Activated naive CD8-positive, alpha-beta T cell treated with anti-CD3 and anti-CD28 coated beads for 36 hours (primary cell): Measurements from ENCODE around the gene ATP5MC3. TPM values are rescaled to one million over a fixed set of nuclear protein-coding genes. Genes with fewer than 3 reads are reported as not detected.

Source experiments
- DNase-seq: peaks from one replicate; pipeline ENCODE4 v3.0.0; 2021
- H3K27ac Mint-ChIP-seq: one replicate; pipeline ENCODE4 v1.8.0; 2022; ENCODE audit warnings: mild to moderate bottlenecking, moderate library complexity, mixed read lengths
- H3K27me3 Mint-ChIP-seq: one replicate; pipeline ENCODE4 v1.8.0; 2022; ENCODE audit warnings: mild to moderate bottlenecking, mixed read lengths
- H3K36me3 Mint-ChIP-seq: one replicate; pipeline ENCODE4 v1.8.0; 2021; ENCODE audit warnings: mild to moderate bottlenecking, mixed read lengths
- H3K4me1 Mint-ChIP-seq: one replicate; pipeline ENCODE4 v1.8.0; 2021; ENCODE audit warnings: mixed read lengths
- H3K4me3 Mint-ChIP-seq: one replicate; pipeline ENCODE4 v1.8.0; 2022; ENCODE audit warnings: mild to moderate bottlenecking, moderate library complexity, mixed read lengths
- H3K9me3 Mint-ChIP-seq: one replicate; pipeline ENCODE4 v1.8.0; 2022; ENCODE audit warnings: mixed read lengths
- total RNA-seq, 2 experiments: library from RNA; stranded (reverse); gene quantifications; one replicate each; pipeline ENCODE4 v1.2.3, GENCODE V29; 2021

Gene ATP5MC3
- total RNA-seq, 2 experiments from 2014 or later = 472 to 484 TPM

- no peak overlapping the region for H3K27ac Mint-ChIP-seq
Observed at GRCh38 chr2:175151791-175152190, 29.7 kb downstream of the ATP5MC3 start.

GRCh38 chr2:175147186-175147585, 34.3 kb downstream of the ATP5MC3 start:
- no peak for DNase-seq
- Mint-ChIP-seq H3K27ac (no peak overlapping the region), H3K9me3 (peaks cover 1% of the 10 kb centered on the region), H3K27me3 (no peaks in the 10 kb centered on the region), H3K4me3 (no peak overlapping the region), H3K36me3 (peaks cover 24% of the 10 kb centered on the region), H3K4me1 (peaks cover 28% of the 10 kb centered on the region)

More at GRCh38 chr2:175151791-175152190, 29.7 kb downstream of the ATP5MC3 start:
- H3K27me3 Mint-ChIP-seq = no peaks in the 10 kb centered on the region
- DNase-seq = no peak
- peaks cover 20% of the 10 kb centered on the region for H3K36me3 Mint-ChIP-seq
- peaks cover 29% of the 10 kb centered on the region for H3K4me1 Mint-ChIP-seq
- H3K9me3 Mint-ChIP-seq = no peaks in the 10 kb centered on the region
- no peak overlapping the region for H3K4me3 Mint-ChIP-seq

DNA sequence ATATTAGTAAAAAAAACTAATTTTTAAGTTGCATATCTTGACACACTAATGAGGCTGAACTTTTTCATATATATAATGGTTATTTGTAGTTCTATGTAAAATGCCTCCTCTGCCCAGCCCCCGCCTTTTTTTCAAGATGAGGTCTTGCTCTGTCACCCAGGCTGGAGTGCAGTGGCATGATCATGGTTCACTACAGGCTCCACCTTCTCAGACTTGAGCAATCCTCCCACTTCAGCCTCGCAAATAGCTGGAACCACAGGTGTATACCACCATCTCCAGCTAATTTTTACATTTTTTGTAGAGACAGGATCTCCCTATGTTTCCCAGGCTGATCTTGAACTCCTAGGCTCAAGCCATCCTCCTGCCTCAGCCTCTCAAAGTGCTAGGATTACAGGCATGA, 37.8 kb downstream of the ATP5MC3 start:
- Mint-ChIP-seq H3K9me3 (peaks cover 1% of the 10 kb centered on the region), H3K4me3 (no peak overlapping the region), H3K27ac (no peak overlapping the region), H3K4me1 (peaks cover 28% of the 10 kb centered on the region), H3K36me3 (peaks cover 16% of the 10 kb centered on the region), H3K27me3 (no peaks in the 10 kb centered on the region)
- no peak for DNase-seq

- Mint-ChIP-seq H3K36me3 (peaks cover 15% of the 10 kb centered on the region), H3K4me3 (no peak overlapping the region), H3K4me1 (peaks cover 30% of the 10 kb centered on the region), H3K27me3 (no peaks in the 10 kb centered on the region), H3K27ac (no peak overlapping the region), H3K9me3 (peaks cover 1% of the 10 kb centered on the region)
- DNase-seq = no peak
Observed at GRCh38 chr2:175143191-175143590, 38.3 kb downstream of the ATP5MC3 start.

DNA sequence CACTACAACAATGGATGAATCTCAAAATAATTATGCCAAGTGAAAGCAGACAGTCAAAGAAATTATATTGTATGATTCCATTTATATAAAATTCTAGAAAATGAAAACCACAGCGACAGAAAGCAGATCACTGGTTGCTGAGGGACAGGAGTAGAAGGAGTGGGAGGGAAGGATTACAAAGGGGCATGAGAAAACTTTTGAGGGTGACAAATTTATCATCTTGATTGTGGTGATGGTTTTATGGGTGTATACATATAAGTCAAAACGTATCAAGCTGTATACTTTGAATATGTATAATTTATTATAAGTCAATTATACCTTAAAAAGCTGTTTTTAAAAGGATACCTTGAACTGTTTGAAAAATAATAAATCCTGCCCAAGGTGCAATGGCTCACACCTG, 41.2 kb downstream of the ATP5MC3 start:
- Mint-ChIP-seq H3K4me1 (peaks cover 39% of the 10 kb centered on the region), H3K9me3 (peaks cover 1% of the 10 kb centered on the region), H3K27ac (no peak overlapping the region), H3K4me3 (no peak overlapping the region), H3K27me3 (no peaks in the 10 kb centered on the region), H3K36me3 (peaks cover 29% of the 10 kb centered on the region)
- DNase-seq = no peak

DNA sequence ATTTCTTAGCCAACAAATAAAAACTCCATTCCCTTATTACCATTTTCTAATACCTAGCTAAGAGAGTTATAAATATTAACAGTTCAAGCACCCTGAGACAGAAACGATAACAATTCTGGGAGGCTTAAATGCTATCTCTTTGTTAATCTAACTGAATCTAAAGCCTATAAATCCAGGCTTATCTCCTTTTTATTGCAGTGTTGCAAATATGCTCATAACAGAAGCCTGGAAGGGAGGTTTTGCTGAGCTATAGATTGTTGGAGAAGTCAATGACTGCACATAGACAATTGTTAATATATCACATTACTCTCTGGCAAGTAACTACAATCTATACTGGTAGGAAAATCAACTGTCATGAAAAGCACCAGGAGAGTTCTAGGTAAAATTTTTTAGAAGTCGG, 43.7 kb downstream of the ATP5MC3 start:
- H3K27ac Mint-ChIP-seq = no peak overlapping the region
- H3K9me3 Mint-ChIP-seq = no peaks in the 10 kb centered on the region
- peaks cover 38% of the 10 kb centered on the region for H3K4me1 Mint-ChIP-seq
- no peaks in the 10 kb centered on the region for H3K27me3 Mint-ChIP-seq
- H3K36me3 Mint-ChIP-seq = peaks cover 26% of the 10 kb centered on the region
- DNase-seq = no peak
- no peak overlapping the region for H3K4me3 Mint-ChIP-seq

GRCh38 chr2:175136334-175137215, 44.9 kb downstream of the ATP5MC3 start:
- H3K9me3 Mint-ChIP-seq = no peaks in the 10 kb centered on the region
- H3K27ac Mint-ChIP-seq = no peak overlapping the region

GRCh38 chr2:175135862-175136261, 45.6 kb downstream of the ATP5MC3 start:
- Mint-ChIP-seq H3K36me3 (peaks cover 21% of the 10 kb centered on the region), H3K27me3 (no peaks in the 10 kb centered on the region), H3K9me3 (no peaks in the 10 kb centered on the region), H3K4me3 (no peak overlapping the region), H3K27ac (no peak overlapping the region), H3K4me1 (peaks cover 31% of the 10 kb centered on the region)
- no peak for DNase-seq

More at GRCh38 chr2:175136334-175137215, 44.9 kb downstream of the ATP5MC3 start:
- Mint-ChIP-seq H3K4me3 (no peak overlapping the region), H3K36me3 (peaks cover 21% of the 10 kb centered on the region), H3K27me3 (no peaks in the 10 kb centered on the region), H3K4me1 (peaks cover 34% of the 10 kb centered on the region)
- no peak for DNase-seq

GRCh38 chr2:175135177-175135576, 46.3 kb downstream of the ATP5MC3 start:
- Mint-ChIP-seq H3K36me3 (peaks cover 25% of the 10 kb centered on the region), H3K27ac (no peak overlapping the region), H3K4me1 (peaks cover 30% of the 10 kb centered on the region)

GRCh38 chr2:175131252-175131651, 50.3 kb downstream of the ATP5MC3 start:
- no peak overlapping the region for H3K27ac Mint-ChIP-seq
- DNase-seq = no peak
- no peaks in the 10 kb centered on the region for H3K27me3 Mint-ChIP-seq
- H3K4me3 Mint-ChIP-seq = no peak overlapping the region
- H3K9me3 Mint-ChIP-seq = no peaks in the 10 kb centered on the region
- peaks cover 12% of the 10 kb centered on the region for H3K4me1 Mint-ChIP-seq
- peaks cover 26% of the 10 kb centered on the region for H3K36me3 Mint-ChIP-seq

More at GRCh38 chr2:175135177-175135576, 46.3 kb downstream of the ATP5MC3 start:
- H3K27me3 Mint-ChIP-seq = no peaks in the 10 kb centered on the region
- H3K4me3 Mint-ChIP-seq = no peak overlapping the region
- no peak for DNase-seq
- no peaks in the 10 kb centered on the region for H3K9me3 Mint-ChIP-seq

- Mint-ChIP-seq H3K36me3 (peaks cover 22% of the 10 kb centered on the region), H3K27me3 (no peaks in the 10 kb centered on the region), H3K4me1 (peaks cover 5% of the 10 kb centered on the region)
Observed at GRCh38 chr2:175126661-175127060, 54.8 kb downstream of the ATP5MC3 start.

More at GRCh38 chr2:175126661-175127060, 54.8 kb downstream of the ATP5MC3 start:
- DNase-seq = no peak
- Mint-ChIP-seq H3K4me3 (no peak overlapping the region), H3K27ac (no peak overlapping the region), H3K9me3 (no peaks in the 10 kb centered on the region)

Other genes with a start within 250 kb of the ATP5MC3 start
- 10 to 100 TPM; 17.6 to 18.6 TPM for gene CHN1, start 176.3 kb downstream of the ATP5MC3 start, total RNA-seq
- 10 to 100 TPM; 43.1 to 44.5 TPM for gene ATF2, start 13.5 kb downstream of the ATP5MC3 start, total RNA-seq